GM18499 (cell line): ENCODE results near the gene NKX2-8.
"Not testable (repeated sequence)": the region's sequence is repeated elsewhere in the genome, so short reads cannot be mapped to it uniquely, and the experiment has no call there.

Experiments used
- ATAC-seq: cut with Tn5 transposase; IDR thresholded peaks from one replicate; pipeline ENCODE4 v1.9.1; 2021; ENCODE audit warnings: moderate number of reproducible peaks; ENCODE audit not compliant: insufficient read depth, unreplicated experiment

The NKX2-8 gene

DNA sequence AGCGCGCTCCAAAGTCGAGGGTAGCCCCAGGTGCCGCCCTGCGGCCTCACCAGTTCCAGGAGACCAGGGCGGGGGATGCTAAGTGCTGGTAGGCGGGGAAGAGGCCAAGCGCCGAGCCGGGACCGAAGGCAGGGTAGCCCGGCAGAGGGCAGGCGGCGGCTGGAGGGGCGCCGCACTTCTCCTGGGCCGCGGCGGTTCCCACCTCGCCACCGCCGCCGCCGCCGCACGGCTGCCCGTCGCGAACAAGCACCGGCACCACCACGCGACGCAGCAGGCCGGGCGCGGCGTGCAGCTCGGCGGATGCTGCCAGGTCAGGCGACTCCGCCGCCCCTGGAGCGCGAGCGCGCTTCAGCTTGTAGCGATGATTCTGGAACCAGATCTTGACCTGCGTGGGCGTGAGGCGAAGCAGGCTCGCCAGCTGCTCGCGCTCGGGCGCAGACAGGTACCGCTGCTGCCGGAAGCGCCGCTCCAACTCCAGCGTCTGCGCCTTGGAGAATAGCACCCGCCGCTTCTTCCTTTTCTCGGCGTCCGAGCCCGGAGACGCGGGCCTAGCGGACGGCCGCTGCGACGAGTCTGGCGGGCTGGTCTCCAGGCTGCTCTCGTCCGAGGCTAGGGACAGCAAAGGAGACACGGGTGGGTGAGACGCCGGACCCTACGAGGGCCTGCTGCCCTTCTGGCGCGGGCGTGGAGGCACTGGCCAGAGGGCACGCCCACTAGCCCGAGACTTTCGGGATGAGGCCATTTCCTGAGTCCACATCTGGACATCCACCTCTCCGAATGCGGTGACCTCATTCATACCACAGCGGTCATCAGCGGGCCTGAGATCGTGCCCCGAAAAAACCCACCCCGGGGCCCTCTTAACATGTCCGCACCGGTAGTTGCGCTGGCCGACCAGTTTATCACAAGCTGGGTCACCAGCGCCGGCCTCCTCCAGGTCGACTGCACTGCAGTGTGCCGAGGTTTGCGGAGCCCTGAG lies 1.3 kb downstream of the NKX2-8 start:
- no peak for ATAC-seq

DNA sequence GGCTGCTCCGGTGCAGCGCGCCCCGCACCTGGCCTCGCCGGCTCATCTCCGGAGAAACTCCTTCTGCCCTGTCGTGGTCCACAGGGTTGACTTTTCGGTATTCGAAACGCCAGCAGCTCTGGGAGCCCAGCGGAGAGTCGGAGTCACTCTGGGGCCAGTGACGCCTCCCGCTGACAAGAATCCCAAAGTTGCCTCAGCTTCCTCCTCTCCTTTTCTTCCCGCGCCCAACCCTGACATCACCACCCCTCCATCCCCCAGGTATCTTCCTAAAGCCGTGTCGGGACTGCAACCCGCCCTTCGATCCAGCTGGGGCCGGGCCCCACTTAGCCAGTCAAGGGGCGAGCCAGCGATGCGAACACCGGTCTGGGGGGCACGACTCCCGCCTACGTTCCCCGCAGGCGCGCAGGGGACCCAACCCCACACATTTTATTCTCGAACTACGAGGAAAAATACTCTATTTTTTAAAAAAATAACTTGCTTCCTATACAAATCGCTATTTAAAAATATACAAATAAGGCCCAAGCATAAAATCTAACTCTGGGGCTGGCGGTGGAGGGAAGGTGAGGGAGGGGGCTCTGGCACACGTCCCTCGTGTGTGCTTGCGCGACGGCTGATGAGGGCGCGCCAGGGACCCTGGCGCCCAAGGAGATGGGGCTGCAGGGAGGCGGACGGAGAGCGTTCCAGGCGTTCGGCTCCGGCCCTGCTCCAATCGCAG lies 2.1 kb downstream of the NKX2-8 start:
- ATAC-seq, result no peak

DNA sequence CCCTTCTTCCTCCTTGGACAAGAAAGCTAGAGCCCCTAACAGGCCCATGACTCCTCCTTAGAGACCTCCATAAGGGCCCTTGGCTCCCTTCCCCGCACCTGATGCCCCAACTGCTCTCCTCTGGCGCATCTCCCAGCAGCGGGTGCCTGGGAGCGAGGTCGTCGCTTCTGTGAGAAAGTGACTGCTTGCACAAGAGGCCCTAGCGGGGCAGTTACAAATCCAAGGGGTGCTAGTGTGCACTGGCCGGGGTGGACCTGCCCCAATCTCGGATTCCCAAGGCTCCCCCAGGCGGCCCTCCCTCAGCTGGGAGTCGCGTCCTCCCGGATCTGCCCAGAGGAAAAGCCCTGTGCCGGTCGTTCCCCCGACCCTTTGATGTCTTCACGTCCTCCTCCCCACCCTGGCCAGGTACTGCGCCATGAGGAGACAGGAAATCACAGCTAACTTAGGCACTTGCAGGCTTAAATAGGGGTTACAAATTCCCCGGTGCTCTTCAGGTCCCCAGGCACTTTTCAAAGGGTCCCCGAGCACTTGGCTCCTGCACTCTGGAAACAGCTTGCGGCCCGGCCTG lies 2.8 kb downstream of the NKX2-8 start:
- ATAC-seq, result no peak

DNA sequence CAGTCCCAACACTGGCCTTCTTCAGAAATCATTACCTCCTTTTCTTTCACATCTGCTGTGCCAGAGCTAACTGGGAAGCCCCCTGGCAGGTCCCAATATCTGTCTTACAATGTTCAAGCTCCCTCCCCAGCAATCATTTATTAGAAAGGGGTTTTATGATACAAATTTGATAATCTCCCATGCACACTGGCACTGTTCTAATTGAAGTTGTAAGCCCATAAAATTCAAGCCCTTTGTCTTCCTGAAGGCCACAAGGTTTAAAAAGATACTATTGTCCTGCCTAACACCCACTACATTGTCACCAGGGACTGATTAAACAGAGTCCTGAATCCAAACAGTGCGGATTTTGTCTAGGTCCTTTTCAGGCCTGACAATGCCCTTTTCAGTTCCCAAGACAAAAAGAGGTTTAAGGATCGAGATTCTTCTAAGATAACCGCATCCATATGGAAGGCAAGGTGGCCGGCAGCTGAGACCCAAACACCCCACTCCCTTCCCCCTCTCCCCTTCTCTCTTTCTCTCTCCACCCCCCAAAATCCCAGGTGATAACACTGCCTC lies 3.3 kb downstream of the NKX2-8 start:
- no peak for ATAC-seq

DNA sequence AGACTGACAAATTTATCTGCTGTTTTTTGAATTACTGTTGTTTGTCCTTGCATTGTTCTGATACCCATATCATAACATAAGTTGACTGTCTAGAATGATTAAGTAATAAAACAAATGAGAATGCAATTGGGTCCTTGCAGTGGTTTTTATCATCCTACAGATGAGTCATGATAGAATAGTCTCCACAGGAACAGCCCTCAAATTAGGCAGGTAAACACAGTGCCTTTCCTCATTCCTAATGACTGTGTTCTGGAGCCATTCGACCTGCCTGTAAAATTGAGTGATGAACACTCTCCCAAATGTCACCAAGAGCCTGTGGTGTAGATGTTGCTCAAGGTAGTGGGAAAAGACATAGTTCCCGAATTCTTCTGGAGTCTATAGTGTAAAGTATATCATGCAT lies 12.3 kb downstream of the NKX2-8 start:
- ATAC-seq, result no peak

DNA sequence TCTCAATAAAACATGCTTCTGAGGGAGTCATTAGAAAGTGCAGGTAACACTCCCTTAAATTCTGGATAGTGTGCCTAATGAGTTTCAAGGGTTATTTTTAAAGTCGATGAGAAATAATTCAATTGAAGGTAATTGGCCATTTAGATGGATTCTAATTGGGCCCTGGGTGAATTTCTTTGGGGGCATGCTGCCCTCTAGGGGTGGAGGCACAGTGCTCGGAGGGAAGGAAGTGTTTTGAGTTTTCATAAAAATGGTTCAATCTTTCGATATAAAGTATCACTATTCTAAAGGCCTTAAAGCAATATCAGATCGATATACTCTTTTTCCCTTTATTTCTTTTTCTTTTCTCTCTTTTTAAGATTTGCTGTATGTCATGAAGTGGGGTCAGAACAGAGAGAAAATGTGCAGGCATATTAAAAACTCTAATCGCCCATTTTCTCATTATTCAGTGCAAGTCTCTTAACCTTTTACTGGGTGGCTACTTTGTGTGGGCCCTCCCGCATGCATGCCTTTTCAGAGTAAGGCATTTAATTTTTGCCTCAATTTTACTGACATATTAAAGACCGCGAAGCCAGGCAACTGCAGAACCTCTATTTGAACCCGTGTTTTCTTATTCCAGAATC lies 25.5 kb downstream of the NKX2-8 start:
- no peak for ATAC-seq

DNA sequence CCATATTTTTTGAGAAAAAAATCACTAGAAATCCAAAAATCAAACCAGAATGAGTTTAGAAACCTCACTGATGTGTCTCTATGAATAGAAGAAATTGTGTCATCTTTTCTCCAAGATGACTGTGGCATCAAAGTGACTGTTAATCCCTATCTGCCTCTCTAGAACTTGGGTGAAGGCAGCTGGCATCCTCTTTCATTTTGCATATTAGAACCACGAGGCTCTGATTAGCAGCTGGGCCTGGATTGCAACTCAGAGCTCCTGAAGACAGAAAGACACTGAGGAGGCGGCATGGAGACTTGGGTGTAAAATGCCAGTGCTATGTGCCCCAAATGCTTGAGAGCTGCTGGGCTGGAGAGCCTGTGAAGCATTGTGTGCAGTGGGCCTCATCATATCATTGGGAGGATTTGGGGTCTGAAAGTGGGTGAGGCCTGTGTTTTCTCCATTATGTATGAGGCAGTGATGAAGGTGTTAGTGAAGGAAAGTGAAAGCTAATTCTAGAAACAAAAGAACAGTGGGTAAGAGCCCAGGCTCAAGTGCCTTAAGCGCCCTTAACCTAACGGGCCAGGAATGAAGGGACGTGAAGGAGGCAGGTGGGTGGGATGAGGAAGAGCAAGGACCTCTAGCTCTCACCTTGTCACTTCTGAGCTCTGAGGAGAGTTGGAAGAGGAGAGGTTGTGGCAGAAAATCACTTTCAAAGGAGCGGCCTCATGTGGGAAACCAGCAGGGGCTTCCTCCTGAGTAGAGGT lies 26.2 kb downstream of the NKX2-8 start:
- no peak for ATAC-seq

DNA sequence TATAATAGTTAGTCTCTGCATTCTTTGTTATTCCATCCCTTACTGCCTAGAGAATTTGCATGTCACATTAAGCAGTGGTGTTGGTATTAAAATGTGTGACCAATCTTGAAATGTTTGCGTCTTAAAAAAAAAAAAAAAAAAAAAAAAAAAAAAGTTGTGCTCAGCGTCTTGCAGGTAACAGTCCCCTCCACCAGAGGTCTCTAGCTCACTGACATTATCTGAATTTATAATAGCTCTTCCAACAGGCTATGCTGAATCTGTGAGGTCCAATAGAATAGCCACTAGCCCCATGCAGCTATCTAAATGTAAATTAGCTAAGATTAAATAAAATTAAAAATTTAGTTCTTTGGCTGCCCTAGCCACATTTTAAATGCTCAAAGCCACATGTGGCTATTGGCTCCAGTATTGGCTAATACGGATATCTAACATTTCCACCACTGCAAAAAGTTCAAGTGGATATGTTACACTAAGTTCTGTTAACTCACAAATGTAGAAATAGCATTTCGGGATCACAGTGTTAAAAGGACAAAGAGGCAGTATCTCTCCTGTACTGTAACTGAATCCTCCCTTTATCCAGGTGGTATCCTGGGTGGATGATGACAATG lies 28.7 kb downstream of the NKX2-8 start:
- no peak for ATAC-seq

DNA sequence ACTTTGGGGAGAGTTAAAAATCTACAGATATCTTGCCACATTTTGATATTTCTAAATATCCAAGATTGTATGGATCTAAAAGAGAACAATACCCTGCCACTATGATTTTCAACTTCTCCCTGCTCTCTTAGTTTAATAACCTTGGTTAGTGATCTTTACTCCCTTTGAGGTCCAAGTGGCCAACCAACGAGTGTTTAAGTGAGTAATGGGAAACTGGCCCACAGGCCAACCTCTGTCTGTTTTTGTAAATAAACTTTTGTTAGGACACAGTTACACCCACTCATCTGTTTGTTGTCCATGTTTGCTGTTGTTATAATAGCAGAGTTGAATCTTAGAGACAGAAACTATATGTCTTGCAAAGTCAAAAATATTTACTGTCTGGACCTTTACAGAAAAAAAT lies 31.5 kb downstream of the NKX2-8 start:
- ATAC-seq, result no peak

DNA sequence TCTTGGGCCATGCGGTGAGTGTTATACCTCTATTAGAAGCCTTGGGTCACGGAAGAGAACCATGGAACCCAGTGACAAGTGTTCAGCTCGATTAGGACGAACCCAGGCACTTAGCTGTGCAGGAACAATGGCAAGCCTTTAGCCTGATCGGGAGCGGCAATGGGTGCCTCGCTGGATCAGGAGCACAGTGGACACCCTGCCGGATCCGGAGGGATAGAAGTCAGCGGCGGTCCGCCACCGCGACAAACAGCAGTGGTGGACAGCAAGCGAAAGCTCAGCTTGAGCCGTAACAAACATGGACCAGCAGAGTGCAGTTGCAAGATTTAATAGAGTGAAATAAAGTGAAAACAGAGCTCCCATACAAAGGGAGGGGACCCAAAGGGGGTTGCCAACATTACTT lies 38.1 kb downstream of the NKX2-8 start:
- ATAC-seq, result not testable (repeated sequence)

DNA sequence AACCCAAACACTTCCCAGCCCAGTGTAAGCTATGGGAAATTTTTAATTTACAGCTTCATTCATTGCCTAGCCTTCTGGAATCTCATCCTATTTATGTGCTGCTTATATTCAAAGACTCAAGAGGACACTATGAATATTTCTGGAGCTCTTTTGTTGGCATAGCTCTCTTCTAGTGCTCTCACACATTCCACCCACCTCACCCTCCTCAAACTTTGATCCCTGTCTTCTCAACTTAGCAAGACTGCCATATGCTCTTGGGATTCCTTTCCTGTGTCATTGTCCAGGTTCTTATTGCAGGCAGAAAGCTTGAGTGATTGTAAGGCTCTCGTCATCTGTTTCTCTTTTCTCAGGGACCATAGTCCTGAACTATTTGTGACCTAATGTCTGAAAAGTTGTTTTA lies 44.4 kb downstream of the NKX2-8 start:
- no peak for ATAC-seq
